HEK293T (cell line): ENCODE results near the gene TCEAL9.

Experiments
- FOXM1 ChIP-seq: fragments of 450-650 bp; IDR thresholded peaks from 2 replicates; pipeline ENCODE4 v1.6.1; 2017; ENCODE audit warnings: mild to moderate bottlenecking, borderline replicate concordance
- SUZ12 ChIP-seq: fragments of 450-650 bp; IDR thresholded peaks from 2 replicates; pipeline ENCODE4 v1.6.1; 2016; ENCODE audit warnings: mild to moderate bottlenecking
- TF ChIP-seq, protein P1 (sequence below): fragments of 450-650 bp; IDR thresholded peaks from 2 replicates; pipeline ENCODE4 v1.6.1; 2016

DNA sequence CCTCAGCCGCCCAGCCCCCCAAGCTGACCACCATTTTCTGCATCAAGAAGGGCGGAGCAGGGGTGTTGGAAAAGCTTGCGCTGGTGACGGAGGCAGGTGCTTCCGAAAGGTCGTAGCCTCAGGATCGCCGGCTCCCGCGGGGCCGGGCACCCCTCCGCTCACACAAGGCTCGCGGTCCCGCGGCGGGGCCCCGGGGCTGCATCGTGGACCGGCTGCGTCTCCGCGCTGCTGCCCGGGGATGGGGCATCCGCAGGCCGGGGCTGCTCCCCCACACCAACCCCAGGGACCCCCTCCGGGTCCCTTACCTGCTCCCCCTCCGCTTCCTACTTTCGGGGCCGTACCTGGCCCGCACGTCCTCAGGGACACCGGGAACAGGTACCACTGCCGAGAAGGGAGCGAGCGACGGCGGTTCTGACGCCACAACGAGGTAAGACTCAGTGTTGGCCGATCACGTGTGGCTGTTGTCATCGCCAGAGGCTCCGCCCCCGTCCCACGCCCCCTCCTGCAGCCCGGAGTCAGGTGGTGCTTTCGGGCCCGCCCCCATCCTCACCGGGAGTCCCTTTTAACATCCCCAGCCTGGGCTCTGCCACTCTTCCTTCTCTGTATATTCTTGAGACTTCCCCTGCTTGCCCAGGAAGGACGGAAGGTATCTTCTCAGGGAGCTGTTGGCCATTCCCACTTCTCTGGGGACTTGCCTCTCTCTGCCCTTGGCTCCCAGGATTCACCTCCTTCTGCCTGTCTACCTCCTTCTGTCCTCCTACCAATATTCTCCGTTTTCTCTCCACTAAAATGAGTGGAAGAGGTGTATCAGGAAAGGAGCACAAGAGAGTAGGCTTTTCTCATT, 45.5 kb upstream of the TCEAL9 start, which contains the start of gene BEX2:
- no peak for TF ChIP-seq SUZ12
- TF ChIP-seq, protein P1, sequence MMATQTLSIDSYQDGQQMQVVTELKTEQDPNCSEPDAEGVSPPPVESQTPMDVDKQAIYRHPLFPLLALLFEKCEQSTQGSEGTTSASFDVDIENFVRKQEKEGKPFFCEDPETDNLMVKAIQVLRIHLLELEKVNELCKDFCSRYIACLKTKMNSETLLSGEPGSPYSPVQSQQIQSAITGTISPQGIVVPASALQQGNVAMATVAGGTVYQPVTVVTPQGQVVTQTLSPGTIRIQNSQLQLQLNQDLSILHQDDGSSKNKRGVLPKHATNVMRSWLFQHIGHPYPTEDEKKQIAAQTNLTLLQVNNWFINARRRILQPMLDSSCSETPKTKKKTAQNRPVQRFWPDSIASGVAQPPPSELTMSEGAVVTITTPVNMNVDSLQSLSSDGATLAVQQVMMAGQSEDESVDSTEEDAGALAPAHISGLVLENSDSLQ = 0 out of 2 replicates have a peak, but pooled peaks have one; percentile 13
- no peak for TF ChIP-seq FOXM1
